HG03432 (cell line): Measurements from ENCODE around the gene GALM.
"Not testable (repeated sequence)": the region's sequence is repeated elsewhere in the genome, so short reads cannot be mapped to it uniquely, and the experiment has no call there.

Experiments
- ATAC-seq: cut with Tn5 transposase; IDR thresholded peaks from one replicate; pipeline ENCODE4 v1.9.1; 2021; ENCODE audit warnings: mild to moderate bottlenecking, moderate library complexity; ENCODE audit not compliant: unreplicated experiment

Gene GALM

DNA sequence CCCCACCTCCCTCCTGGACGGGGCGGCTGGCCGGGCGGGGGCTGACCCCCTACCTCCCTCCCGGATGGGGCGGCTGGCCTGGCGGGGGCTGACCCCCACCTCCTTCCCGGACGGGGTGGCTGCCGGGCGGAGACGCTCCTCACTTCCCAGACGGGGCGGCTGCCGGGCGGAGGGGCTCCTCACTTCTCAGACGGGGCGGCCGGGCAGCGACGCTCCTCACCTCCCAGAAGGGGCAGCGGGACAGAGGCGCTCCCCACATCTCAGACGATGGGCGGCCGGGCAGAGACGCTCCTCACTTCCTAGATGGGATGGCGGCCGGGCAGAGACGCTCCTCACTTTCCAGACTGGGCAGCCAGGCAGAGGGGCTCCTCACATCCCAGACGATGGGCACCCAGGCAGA, 90.0 kb downstream of the GALM start:
- not testable (repeated sequence) for ATAC-seq

GRCh38 chr2:38763228-38763627, 97.3 kb downstream of the GALM start:
- no peak for ATAC-seq

DNA sequence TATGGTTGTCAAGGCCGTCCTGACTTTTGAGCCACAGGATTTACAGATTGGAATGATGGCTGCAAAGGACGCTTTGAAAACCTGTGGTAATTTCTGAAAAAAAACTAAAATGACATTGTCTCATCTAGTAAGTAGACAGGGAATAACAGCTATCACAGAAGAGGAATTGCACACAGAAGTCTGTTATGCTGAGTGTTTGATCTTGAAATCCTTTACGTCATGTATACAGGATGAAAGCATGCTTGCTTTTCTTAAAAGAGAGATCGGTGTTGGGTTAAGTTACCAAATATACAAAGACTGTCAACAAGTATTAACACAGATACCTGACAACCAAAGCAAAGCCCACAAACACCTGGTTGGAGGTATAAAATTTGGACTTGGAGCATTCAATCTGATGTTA, 97.8 kb downstream of the GALM start:
- ATAC-seq = no peak

DNA sequence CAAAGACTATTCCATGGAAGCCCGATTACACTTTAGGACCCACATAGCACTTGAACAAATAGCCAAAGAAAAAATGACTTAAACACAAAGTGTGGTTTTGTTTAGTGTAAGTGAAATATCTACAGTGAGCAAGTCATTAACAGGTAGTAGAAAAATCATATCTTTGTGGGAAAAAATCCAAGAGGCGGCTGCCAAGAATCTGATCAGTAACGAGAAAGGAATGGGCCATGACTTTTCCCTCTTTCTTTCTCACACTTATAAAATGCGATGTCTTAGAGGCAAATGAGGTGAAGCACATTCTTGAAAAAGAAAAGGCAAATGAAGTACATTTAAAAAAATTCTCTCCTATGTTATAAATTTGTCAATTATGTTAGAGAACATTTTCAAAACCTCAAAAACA, 99.2 kb downstream of the GALM start:
- ATAC-seq = no peak

- ATAC-seq = no peak
Measured at GRCh38 chr2:38765551-38765950, 99.6 kb downstream of the GALM start.

DNA sequence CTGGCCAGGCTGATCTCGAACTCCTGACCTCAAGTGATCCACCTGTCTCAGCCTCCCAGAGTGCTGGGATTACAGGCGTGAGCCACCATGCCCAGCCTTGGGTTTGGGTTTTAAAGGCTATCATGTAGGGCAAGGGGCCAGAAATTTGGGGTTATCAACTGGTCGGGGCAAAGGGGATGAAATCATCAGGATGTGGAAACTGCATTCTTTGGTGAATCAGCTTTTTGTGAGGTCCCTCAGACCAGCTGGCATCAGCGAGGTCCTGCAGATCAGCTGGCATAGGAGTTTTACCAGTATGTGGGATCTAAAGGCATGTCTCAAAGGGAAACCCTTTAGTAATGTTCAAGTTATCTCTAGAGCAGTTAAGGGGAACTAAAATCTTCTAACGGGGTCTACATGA, 105.7 kb downstream of the GALM start:
- ATAC-seq = no peak

DNA sequence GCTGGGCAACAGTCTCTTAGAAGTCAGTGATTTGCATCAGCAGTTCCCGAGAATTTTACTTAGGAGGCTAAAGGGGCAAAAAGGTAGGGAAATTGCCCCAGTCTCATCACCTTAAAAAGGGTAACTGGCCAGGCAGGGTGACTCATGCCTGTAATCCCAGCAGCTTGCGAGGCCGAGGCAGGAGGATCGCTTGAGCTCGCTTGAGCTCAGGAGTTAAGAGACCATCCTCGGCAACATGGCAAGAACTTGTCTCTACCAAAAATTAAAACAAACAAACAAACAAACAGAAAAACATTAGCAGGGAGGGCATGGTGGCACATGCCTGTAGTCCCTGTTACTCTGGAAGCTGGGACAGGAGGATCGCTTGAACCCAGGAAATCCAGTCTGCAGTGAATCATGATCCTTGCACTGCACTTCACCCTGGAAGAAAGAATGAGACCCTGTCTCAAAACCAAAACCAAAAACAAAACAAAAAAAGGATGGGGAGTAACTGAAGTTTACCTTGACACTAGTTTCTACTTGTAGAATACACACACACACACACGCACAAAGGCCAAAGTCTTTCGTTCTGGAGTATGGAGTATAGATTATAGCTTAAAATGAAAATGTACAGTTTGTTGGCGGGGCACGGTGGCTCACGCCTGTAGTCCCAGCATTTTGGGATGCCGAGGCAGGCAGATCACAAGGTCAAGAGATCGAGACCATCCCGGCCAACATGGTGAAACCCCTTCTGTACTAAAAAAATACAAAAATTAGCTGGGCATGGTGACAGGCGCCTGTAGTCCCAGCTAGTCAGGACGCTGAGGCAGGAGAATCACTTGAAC, 109.4 kb downstream of the GALM start:
- no peak for ATAC-seq

DNA sequence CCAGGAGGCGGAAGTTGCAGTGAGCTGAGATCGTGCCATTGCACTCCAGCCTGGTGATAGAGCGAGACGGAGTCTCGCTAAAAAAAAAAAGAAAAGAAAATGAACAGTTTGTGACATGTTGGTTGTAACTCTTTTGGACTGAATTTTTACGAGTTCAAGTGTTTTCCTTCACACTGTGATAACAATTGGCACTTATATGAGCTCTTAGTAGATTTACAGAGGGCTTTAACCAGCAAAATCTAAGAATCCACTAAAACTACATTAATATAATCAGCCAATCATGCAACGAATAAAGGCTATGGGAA, 110.0 kb downstream of the GALM start:
- ATAC-seq = no peak

DNA sequence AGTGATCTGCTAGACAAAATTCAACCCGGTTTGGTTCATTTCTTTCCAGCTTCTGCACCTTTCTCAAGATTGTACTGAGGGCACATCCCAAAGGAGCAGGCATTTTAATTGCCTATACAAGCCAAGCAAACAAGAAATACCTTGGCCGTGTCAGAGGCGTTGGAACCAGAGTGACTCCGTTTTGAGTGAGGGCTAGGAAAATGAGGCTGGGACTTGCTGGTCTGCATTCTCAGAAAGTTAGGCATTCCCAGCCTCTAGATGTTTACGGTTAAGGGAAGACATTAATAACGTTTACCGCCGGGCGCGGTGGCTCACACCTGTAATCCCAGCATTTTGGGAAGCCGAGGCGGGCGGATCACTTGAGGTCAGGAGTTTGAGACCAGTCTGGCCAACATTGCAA, 110.6 kb downstream of the GALM start:
- ATAC-seq = no peak

DNA sequence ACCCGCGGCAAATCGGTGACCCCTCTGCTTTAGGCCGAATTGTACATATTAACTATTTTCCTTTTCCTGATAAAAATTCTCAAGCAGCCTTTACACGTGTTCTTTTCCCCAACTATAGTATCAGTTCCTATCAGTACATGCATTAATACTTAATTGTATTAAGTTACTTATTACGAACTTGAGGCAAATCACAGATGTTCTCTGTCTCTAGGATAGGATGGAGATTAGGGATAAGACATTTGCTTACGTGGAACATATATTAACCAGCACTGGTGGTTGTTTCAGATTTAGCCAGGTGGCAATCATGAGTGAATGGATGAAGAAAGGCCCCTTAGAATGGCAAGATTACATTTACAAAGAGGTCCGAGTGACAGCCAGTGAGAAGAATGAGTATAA, 112.8 kb downstream of the GALM start:
- ATAC-seq = no peak

- no peak for ATAC-seq
Measured at GRCh38 chr2:38783586-38783985, 117.7 kb downstream of the GALM start.
